Measurements from ENCODE around the gene FAS.

The FAS gene

DNA sequence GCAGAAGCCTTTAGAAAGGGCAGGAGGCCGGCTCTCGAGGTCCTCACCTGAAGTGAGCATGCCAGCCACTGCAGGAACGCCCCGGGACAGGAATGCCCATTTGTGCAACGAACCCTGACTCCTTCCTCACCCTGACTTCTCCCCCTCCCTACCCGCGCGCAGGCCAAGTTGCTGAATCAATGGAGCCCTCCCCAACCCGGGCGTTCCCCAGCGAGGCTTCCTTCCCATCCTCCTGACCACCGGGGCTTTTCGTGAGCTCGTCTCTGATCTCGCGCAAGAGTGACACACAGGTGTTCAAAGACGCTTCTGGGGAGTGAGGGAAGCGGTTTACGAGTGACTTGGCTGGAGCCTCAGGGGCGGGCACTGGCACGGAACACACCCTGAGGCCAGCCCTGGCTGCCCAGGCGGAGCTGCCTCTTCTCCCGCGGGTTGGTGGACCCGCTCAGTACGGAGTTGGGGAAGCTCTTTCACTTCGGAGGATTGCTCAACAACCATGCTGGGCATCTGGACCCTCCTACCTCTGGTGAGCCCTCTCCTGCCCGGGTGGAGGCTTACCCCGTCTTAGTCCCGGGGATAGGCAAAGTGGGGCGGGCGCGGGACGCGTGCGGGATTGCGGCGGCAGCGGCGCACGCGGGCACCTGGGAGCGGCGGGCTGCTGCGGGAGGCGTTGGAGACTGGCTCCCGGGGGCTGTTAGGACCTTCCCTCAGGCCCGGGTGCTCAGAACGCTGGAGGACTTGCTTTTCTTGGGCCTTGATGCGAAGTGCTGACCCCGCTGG, at the start of gene FAS:
FAS (plus strand) TSS at position 415 of the 777 bp plus-strand sequence; CDS start at position 494, 79 bp downstream.
- DNase-seq = no peak

DNA sequence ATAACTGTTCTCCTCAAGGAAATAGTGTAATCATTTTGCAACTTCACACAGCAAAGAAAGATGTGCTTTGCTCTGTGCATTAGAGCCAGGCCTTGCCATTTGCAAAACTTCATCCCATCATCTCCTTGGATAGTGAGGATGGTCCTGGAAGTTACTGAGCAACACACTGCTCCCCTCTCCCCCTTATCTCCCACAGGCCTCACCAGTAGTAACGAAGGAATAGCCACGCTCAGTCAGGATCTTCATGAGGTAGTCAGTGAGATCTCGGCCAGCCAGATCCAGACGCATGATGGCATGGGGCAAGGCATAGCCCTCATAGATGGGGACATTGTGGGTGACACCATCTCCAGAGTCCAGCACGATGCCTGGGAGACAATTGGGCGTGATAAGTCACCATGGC, 49.6 kb upstream of the FAS start:
- no peak for DNase-seq

DNA sequence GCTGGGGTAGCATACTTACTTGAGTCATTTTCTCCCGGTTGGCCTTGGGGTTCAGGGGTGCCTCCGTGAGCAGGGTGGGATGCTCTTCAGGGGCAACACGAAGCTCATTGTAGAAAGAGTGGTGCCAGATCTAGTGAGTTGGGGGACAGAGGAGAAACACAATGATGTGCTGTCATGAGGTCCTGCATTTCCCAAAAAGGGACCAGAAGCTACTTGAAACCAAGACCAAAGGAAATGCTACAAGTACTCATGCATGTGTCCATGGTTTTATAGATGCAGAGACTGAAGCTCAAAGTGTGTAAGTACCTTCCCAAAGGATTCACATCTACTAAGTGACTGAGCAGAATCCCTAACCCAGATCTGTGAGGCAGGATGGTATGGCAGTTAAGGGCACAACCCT, 46.8 kb upstream of the FAS start:
- no peak for DNase-seq

DNA sequence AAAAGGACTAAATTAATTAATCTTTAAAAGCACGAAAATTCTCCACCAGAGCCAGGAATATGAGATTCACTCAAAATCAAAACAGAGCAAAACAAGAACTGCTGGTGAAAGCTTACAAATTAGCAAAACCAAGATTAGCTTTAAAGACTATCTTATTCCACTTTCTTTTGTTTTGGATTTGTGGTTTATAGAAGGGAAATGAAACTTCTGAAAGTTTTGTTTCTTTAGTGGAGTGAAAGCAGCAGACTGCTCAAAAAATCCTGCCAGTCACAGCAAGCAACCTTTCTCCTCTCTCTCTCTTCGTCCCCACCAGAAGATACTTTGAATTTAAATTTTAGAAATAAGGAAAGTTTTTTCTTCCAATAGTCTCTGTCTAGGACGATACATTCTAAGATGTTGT, 45.8 kb upstream of the FAS start:
- no peak for DNase-seq

DNA sequence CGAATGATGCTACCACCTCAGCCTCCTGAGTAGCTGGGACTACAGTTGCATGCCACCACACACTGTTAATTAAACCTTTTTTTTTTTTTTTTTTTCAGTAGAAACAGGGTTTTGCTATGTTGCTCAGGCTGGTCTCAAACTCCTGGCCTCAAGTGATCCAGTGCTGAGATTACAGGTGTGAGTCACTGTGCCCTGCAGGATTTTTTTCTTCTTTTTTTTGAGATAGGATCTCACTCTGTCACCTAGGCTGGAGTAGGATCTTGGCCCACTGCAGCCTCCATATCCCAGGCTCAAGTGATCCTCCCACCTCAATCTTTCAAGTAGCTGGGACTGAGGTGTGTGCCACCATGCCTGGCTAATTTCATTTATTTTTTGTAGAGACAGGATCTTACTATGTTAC, 44.4 kb upstream of the FAS start:
- DNase-seq = no peak

DNA sequence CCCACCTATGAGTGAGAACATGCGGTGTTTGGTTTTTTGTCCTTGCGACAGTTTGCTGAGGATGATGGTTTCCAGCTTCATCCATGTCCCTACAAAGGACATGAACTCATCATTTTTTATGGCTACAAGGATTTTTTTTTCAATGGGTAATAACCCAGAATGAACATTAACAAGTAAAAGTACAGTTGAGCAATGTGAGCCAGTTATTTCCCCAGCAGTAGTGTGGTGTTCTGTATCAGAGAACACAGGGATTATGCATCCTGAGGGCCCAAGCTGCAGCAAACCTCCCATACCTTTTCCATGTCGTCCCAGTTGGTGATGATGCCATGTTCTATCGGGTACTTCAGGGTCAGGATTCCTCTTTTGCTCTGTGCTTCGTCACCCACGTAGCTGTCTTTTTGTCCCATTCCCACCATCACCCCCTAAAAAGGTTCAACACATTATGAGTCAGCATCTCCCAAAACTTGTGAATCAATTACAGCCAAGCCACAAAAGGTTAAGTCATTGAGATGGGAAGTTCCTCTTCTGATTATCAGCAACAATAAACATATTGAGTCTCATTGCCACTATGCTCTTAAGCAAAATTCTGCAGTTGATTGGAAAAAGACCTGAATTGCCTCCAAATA, 43.5 kb upstream of the FAS start:
- DNase-seq = no peak

DNA sequence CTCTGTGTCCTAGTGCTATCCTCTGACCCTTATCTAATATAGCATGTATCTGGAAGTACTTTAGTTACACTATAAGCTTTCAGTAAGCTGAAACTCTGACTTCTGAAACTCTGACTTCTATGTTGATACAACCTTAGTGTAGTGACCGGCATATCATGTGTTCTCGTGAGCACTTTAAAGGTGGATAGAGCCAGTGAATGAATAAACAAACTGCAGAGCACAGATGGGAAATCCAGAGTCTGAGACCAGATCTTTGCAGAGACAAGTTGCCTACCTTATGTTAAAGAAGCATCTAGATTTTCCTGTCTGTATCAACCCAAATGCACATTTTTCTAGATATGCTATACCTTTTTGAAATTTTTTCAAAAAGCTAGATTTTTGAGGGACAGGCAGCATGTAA, 41.5 kb upstream of the FAS start:
- no peak for DNase-seq

DNA sequence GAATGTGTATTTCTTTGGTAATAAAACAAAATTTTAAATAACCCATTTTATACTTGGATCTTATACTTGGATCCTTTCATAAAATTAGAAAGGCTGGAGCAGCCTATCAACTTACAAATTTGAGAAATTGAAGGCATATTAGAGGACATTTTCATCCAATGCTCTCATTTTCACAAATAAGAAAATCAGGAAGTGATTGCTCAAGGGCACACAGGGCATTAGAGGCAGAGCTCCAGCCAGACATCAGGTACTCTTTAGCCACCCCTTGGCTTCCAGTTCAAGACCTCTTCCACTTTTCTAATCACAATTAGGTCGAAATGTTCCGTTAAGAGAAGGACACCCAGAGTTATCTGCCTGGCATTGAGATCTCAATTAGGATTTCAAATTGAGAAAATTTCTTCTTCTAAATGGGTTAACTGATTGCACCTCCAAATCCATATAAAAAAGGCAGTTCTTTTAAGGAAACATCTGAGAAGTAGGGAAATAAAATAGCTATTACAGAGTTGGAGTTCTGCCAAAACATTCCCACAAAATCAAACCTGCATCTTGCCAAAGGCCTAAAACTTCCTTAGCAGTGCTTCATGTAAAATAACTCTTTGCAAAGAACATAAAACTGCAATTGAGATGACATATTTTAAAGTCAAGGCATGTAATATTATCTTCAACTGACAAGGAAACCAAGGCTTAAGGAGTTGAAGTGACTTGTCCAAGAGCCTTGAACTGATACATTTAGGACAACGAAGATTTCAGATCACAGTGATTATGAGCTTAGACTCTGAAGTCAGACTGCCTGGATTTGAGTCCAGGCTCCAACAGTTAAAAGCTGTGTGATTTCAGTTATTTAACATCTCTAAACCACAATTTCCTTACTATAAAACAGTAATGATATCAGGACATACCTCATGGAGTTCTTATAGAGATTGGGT, 40.4 kb upstream of the FAS start:
- DNase-seq = no peak

DNA sequence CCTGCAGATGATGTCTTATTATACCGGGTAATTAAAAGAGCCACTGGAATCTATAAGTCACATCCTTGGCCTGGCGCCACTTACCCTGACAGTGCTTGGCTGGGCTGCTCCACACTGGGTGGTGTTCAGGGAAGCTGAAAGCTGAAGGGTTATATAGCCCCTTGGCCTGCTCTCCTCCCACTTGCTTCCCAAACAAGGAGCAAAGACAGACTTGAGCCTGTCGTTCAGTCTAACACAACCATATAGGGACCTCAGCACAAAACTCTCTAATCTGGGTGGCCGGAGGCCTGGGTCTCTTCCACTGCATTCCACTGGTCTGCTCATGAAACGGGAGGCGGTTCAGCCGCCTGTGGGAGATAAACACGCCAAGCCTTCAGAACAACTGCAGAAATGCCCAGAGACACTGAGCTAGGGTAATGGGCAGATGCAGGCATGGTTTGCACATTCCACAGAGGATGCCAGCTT, 37.9 kb upstream of the FAS start, which contains the start of gene ACTA2:
ACTA2 (minus strand) TSS at position 127 of the 465 bp plus-strand sequence. CDS start 3,843 bp downstream, outside the sequence.
- DNase-seq = no peak

DNA sequence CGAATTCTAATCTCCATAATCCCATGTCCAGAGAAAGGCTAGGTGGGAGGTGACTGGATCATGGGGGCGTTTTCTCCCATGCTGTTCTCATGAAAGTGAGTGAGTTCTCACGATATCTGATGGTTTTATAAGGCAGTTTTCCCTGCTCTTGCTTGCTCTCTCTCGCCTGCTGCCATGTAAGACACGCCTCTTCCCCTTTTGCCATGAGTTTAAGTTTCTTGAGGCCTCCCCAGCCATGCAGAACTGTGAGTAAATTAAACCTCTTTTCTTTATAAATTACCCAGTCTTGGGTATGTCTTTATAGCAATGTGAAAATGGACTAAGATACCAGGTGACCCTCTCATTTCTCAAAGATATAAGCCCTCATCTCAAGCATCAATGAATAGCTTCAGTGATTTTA, 36.9 kb upstream of the FAS start:
- DNase-seq = no peak

DNA sequence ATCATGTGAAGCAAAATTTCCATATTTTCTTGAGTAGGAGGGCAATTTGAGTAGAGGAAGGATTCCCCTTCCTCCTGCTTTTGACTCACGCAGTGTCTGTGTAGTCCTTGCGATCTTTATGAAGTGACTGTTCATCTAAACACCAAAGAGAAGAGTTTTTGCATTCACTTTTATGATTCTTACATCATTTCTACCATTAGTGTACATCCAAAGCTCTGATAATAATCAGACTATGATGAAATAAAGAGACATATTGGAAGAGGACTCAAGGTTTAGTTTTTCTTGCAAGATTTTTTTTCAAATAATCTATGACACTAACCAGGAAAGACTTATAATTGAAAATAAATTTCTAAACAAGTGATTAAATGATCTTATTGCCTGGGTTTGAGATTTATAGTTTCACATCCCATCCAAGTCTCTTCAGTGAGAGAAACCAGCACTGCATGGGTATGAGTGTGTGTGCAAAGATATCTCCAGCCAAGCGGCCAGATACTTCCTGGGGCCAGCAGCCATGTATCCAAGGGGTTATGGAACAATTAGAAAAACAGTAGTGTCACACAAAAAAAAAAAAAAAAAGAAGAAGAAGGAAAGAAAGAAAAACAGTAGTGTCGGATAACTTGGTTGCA, 36.0 kb upstream of the FAS start:
- no peak for DNase-seq

DNA sequence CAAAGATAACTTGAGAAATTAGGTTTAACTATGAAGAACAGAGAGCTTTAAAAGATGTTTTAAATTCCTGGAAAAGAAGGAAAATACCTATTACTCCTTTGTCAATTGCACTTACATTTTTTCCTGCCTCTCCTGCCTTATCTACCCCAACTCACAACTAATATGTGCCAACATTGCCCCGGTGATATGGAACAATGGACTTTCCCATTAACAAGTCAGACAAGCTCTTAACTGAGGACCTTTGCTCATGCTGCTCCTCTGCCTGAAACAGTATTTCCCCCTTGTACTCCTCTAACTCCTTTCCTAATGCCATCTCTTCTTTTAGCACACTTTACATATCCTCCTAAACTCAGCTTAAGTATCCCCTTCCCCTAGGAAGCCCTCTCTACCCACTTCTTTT, 33.2 kb upstream of the FAS start:
- no peak for DNase-seq

DNA sequence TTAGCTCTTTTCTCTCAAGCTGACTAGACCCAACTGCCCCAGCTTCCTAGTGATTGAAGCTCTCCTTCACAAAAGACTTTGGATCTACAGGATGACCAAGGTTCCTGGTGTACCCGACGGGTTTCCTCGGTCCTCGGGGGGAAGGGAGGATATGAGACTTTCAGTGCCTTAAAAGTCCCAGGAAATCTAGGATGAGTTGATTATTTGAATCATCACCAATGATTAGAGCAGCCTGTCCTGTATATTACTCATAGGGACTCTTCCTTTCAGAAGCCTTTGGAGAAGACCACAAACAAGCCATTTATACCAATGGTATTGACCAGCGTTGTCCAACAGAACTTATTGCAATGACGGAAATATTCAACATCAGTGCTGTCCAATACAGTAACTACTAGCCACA, 31.9 kb upstream of the FAS start:
- DNase-seq = no peak

DNA sequence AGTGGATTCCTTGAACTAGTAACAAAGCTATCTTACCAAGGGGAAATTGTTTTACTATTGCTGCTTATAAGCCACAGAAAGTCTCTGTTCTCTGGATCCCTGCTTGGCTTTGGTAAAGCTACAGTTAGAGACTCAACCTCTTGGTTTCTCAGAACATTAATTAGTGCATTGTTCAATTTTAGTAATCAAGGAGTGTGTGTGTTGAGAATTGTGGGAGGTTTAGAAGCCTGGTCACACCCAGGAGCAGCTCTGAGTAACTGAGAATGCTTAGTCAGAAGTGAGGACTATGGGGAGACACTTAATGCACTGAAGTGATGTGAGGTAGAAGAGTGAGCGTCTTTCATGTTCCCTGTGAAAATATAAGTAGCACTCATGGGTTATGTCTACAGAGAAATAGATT, 29.8 kb upstream of the FAS start:
- no peak for DNase-seq

DNA sequence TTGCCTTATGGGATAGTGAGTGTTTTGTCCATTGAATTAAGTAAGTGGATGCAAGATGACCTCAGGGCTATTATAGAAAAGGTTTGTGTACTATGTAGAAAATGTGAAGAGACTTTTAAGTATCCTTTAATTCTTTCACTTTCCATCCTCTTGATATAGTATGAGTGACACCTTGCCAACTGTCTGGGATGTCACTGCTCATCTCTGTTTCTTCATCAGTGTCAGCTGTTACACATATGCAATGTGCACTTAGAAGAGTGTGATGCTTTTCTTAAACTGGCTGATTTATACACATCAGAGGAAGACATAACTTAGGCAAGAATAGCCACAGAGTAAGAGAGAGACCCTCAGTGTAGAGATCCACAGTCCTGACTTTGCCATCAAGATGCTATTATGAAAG, 29.3 kb upstream of the FAS start:
- no peak for DNase-seq

DNA sequence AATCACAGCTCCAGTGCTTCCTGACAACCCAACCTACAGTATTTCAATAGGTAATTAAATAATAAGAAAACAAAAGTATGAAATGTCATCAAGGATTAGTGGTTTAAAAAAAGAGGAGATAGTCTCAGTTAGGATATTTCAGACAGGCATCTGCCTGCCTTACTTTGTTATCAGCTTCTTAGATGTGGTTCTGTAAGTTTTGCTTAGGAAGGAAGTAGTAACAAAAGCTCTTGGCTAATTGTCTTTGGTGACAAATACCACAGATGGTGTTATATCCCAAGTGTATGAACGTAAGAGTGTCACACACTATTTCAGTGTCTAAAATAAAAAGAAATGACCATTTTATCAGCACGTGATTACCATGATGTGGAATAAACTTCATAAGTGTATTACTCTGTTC, 28.3 kb upstream of the FAS start:
- DNase-seq = no peak

DNA sequence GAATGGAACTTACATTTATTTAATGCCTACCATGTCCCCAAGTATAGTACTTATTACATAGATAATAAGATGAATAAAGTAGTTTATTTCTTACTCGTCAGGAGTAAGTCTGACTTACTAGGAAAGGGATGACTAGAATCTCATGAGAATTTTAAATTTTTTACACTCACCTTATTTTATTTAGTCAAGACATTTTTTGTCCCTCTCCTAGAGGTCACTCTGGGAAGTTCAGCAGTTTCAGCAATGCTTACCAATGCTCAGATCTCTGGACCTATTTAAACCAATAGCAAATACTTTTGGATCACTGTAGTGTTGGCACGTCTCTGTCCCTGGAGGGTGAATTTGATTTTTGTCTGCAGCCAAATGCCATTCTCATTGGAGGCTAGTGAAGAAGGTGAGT, 27.3 kb upstream of the FAS start:
- no peak for DNase-seq

DNA sequence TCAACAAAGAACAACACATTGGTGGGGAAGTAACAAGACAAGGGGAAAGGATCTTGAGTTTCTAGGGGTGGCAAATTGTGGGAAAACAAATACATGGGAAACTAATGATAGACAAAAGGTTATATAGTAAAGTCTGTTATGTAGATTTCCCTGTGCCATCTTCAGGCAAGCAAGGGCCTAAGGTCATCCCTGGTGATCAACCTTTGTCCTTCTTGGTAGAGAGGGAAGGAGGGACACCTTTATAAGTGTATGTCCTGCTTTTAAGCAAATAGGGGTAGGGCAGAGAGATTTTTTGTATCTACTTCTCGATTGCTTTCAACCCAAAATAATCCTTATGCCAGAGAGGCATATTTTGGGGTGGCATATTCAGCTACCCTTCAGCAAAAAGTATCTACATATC, 26.2 kb upstream of the FAS start:
- DNase-seq = no peak

DNA sequence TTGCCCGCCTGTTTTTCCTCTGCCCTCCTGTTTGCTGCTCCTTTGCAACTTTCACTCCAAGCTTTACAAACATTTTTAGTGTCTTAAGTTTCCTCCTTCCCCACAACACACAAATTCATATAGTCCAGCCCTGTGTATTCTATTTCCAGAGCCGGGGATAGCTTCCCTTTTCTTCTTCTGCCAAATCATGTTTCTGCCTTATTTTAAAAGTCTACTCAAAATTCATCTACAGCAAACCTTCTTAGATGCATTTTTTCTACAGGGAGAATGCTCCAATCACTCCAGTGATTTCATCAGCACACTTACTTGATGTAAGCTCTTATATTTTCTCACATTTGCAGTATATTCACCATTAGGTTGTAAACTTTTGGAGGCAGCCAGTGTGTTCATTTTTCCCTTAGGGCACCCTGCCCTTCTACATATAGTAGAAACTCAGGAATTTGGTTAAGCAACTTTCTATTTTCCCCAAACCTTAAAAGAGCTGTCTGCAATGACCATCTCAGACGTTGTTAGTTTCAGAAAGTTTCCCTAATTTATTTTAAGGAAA, 25.7 kb upstream of the FAS start:
- no peak for DNase-seq

DNA sequence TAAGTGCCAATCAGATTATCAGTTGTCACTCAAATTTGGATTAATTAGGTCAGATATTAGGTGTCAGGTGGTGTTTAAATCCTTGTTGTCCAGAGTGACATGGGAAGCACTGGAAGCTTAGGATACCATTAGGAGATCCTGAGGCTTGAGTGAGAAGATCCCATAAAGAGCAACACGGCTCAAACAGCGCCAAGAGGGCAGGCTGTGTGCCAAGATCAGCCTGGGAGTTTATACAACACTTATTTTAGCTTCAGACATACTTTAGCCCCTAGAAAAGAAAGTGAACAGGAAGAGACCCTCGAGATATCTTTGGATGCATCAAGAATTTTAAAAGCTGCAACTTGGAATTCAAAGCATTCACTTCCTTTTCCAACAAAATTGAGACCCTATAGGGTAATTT, 23.8 kb upstream of the FAS start:
- DNase-seq = no peak

DNA sequence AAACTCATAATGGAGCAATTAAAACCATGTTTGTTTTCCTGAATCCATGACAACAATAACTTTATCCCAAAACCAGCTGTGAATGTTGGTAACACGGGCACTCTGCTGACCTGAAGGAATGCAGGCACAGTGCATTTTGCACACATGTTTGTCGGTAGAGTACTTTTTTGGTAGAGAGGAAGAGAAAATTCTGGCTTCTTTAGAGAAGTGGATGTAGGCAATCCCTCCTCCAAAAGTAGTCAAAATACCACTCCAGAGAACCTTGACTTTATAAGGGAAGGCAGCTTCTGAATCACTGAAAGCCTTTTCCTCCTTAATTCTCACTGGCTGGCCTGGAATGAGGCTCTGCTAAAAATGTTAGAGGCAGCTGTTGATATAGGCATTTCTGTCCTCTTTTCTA, 22.2 kb upstream of the FAS start:
- DNase-seq = no peak

DNA sequence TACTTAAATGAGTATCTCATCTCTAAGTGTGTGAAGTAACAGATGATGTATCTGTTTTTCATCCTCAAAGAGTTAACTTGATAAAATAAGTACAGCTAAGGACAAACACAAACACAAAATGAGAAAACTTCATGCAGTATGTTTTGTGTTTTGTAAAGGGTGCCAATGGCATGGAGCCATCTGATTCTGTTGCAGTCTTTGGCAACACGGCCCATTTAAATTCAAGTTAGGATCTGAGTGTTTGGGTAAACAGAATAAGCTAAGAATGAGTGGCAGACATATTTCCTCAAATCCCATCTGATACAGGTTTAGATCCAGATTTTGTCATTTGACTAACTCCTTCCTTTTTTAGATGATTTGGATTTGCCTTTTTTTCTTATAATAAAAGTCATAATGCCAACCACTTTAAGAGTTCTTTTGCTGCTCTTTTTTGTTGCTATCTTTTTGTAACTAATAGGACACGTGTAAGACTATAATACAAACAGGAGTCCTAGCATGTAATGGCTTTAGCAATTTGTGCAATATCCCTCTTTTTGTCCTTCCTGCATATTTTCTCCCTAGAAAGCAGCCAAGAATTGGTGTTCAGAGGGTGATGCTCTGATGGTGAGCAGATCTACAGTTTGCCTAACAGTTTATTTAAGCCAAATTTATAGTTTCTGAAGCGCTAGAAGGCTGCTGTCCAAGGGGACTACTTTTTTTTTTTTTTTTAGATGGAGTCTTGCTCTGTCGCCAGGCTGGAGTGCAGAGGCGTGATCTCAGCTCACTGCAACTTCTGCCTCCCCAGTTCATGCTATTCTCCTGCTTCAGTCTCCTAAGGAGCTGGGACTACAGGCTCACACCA, 19.2 kb upstream of the FAS start:
- no peak for DNase-seq

Data from NCI-H1105 treated with DMSO at 0.1 percent for 48 hours (cell line).